CMK (cell line): ENCODE data around the gene JAKMIP3.

Experiments
- DNase-seq: peaks from one replicate; pipeline ENCODE4 v3.0.0-alpha.2; 2010; ENCODE audit warnings: low read depth

JAKMIP3 gene

GRCh38 chr10:132065491-132066105 lies at the start of gene JAKMIP3:
Gene JAKMIP3, plus strand, starts transcription at chr10:132065946. Its CDS starts 38,863 bp downstream, at chr10:132104809.
- no peak for DNase-seq

- DNase-seq, result no peak
Observed at GRCh38 chr10:132016514-132016913, 49.2 kb upstream of the JAKMIP3 start.

DNA sequence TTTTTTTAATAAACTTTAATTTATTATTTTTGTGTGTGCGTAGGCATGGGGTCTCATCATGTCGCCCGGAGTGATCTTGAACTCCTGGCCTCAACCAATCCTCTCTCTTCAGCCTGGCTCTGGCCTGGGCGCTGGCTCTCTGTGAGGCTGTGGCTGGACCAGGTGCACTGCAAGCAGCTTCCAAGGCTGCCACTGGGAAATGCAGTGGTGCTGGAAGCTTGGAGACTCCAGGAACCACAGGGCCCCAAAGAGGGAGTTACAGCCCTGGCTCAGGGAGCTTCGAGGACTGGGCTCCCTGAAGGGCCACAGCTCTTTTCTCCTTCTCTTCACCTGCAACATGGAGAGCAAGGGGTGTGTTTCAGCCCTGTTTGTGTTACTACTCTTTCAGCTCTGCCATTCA lies 47.3 kb upstream of the JAKMIP3 start:
- no peak for DNase-seq

GRCh38 chr10:132019366-132019765 lies 46.4 kb upstream of the JAKMIP3 start:
- DNase-seq, result no peak

DNA sequence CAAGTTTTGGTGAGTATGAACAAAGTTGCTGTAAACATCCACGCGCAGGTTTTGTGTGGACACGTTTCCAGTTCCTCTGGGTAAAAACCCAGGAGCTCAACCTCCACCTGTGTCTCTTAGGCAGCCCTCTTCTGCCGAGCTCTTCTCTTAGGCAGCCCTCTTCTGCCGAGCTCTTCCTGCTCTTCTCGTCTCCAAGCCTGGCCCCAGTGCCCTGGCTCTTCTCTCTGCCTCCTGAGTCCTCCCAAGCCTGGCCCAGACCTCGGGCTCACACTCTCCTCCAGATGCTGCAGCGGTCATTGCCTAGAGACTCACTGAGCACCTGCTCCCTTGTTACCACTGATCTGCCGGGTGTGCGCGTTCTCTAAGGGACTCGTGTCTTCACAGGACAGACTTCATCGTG lies 45.3 kb upstream of the JAKMIP3 start:
- no peak for DNase-seq

- DNase-seq, result no peak
Observed at GRCh38 chr10:132021046-132021445, 44.7 kb upstream of the JAKMIP3 start.

DNA sequence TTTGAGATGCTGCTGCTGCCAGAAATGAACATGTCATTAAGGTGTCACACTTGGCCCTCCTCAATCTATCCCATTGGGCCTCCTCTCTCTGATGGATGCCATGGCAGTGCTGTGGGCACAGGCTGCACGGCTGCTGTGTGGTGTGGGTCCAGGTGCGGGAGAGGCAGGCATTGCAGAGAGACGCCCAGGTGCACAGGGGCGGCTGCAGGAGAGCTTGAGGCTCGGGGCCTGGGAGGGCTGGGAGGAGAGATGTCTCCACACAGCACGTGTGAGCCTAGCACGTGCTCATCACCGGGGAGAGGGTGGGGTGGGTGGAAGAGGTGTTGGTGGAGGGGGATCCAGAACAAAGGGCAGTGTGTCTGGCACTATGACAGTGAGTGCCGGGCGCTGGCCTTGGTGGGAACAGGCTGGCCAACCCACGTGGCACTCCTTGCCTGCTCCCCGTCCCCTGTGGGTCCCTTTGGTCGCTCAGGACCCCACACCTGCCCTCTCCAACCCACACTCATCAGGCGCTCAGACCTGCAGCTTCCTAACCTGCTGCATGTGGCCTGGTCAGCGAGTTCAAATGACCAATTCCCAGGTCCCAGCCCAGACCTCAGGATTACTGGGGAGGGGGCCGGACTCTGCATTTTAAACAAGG lies 44.1 kb upstream of the JAKMIP3 start:
- no peak for DNase-seq

GRCh38 chr10:132022241-132022640 lies 43.5 kb upstream of the JAKMIP3 start:
- DNase-seq, result no peak

GRCh38 chr10:132023092-132023811 lies 42.5 kb upstream of the JAKMIP3 start:
- peak; percentile 34 for DNase-seq

- DNase-seq, result no peak
Observed at GRCh38 chr10:132027423-132027983, 38.2 kb upstream of the JAKMIP3 start.

DNA sequence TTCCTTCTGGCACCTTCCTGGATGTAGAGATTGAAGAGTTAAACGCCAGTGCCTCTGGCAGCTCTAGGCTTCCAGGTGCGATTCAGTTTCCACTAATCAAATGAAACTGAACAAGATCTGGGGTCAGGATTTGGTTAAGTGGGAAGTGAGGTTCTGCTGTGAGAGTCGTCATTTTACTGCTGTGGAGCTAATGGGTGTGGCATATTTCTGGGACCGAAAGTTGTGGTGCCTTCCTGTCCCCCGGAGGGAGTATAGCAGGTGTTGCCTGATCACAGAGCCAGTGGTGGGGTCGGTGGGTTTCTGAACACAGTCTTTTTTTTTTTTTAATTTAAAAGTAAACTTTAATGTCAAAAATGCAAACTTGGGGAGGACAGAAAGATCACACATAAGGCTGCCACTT lies 37.0 kb upstream of the JAKMIP3 start:
- DNase-seq, result no peak

DNA sequence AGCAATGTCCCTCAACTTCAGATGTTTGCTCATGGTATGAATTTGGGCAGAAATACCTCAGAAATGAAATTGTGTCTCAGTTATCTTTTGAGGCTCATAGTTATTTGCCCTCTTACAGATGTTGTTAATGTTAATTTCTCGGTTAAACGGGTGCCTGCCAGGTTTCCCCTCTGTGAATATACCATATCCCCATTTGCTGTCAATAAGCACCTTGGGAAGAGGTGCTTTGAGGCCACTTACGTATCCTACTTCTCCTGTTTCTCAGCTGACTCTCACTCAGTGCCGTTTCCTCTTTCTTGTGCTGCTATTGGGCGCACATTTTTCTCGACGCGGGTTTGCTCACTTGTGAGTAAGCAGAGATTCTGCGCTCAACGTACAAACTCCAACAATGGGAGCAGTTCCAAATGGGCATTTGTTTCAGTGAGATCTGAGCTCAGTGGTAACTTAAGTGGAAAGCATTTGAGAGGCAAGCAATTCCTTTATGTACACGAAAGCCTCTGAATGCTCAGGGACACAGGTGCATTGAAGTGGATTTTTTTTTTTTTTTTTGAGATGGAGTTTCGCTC lies 34.8 kb upstream of the JAKMIP3 start:
- DNase-seq, result no peak

DNA sequence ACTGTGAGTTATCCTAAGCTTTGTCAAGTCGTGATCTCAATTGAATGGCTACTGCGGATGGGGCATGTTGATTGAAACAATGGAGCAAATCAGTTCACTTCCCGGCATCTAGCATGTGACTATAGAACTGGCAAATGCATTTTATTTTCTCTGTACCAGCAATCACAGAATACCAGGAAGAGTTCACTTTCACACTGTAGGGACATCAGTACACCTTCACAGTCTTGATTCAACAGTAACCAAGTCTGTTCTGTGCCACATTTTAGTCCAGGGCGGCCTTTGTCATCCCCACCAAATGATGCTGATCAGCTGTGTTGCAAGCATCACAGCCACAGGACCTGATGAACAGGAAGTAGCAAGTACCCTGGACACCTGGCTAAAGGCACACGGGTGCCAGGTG lies 32.1 kb upstream of the JAKMIP3 start:
- no peak for DNase-seq

GRCh38 chr10:132035476-132035875 lies 30.3 kb upstream of the JAKMIP3 start:
- no peak for DNase-seq

DNA sequence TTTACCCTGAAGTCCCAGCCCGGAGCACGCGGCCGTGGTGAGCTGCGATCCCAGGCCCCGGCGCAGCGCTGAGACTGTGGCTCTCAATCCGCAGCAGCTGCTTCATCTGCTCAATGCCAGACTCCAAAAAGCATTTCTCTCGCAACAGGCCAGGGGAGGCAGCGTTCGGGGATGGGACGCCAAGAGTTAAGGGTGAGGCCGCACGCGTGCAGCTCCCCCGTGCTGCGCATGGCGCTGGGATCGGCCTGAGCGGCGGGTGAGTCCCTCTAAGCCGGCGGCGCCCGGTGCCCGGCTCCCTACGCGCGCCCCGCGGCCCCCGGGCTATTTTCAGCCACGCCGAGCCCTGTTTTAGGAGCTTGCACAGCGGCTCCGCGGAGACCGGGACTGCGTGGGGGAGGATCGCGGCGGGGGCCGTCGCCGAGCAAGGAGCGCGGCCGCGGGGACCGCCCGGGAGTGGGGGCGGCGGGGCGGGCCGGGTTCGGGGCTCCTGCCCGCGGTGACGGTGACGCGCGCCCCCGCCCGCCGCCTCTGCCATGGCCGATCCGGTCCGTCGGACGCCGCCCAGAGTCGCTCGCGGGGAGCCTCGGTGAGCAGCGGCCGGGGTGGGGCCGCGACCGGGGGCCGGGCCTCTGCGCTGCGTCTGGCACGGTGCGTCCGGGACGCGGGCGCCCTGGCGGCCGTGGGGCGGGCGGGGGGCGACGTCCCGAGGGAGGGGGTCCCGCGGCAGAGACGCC lies 29.4 kb upstream of the JAKMIP3 start:
- DNase-seq, result no peak

DNA sequence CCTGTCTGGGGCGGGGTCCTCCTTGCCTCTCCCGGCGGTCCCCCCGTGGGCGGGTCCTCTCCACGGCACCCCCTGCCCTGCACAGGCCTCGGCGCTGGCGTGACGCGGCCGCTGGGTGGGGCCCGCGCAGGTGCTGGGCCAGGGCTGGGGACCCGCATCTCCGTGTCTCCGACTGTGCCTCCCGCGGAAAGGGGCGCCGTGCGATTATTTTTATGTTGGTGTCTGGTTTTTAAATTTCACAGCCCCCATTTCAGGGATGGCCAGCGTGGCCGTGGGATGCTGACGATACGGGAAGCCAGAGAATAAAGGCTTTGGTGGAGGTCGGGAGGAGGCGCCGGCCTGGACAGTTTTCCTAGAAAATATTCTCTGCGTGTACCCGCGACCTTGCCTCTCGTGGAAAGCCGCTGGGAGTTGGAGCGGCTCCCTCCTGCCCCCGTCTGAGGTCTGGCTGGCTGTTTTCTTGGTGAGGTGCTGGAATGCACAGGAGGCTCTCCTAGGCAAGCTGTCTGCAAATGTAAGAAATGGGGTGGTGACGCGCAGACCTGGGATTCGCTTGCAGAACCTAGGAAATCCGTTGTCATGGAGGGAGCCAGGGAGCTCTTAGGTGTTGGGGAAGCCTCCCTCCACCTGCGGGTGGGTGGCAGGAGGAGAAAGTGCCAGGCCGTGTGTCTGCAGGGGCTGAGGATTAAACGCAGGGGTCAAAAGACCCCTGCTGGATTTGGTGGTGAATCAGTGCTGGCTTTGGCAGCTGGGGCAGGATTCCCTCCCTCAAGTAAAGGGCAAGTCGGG lies 28.7 kb upstream of the JAKMIP3 start:
- no peak for DNase-seq

GRCh38 chr10:132037676-132037975 lies 28.1 kb upstream of the JAKMIP3 start:
- no peak for DNase-seq

DNA sequence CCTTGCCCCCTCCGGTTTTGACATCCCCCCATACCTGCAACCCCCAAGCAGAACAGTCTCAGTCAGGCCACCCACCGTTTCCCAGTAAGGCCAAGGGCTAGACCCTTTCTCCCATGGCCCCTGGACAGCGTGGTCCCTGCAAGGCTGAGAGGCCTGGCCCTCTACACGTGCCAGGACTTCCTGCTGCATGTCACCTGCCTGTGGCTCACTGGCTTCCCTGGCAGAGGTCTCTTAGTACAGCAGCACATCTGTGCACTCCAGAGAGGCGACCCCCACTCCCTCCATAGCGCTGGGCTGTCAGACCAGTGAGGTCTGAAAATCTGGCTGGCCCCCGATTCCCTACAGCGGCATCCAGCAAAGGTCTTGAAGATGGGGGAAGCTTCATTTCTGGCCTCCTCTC lies 26.4 kb upstream of the JAKMIP3 start:
- no peak for DNase-seq

- no peak for DNase-seq
Observed at GRCh38 chr10:132040046-132040445, 25.7 kb upstream of the JAKMIP3 start.

DNA sequence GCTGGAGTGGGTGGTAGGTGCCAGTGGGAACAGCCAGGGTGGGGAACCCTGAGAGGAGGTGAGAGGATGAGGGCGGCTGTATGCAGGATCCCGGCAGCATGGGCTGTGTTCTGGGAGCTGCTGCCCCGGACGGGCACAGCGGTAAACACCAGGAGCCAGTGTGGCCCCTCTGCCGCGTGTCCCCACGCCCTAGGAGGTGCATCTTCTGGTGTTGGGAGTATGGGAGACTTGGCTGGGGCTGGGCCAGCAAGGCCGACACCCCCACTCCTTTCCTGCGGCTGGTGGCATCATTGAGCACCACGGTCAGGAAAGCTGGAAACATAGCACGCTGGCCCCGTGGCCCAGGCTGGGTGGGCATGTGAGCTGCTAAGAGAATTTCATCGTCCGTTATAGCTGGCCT lies 24.4 kb upstream of the JAKMIP3 start:
- no peak for DNase-seq
